B cell (primary cell): ENCODE results near the gene MIGA1. TPM values are rescaled to one million over a fixed set of nuclear protein-coding genes. Genes with fewer than 3 reads are reported as not detected.
A peak's percentile ranks its signal among the peaks of the same experiment; 100 is the strongest.

Experiments
- ATAC-seq: fragments of 200-7000 bp; cut with Tn5 transposase; one replicate; pipeline ENCODE4 v1.10.0; 2021; ENCODE audit warnings: low read depth, mild to moderate bottlenecking, moderate number of reproducible peaks, moderate library complexity
- CTCF ChIA-PET: fragments of 350-600 bp; sonication (Branson Sonifier 250); formaldehyde crosslinking; loops from one replicate; lab custom pipeline; 2021; ENCODE audit warnings: antibody characterized with exemption, inconsistent platforms; lab: Charles Lee
- POLR2A ChIA-PET: fragments of 350-600 bp; sonication (Branson Sonifier 250); formaldehyde crosslinking; loops from one replicate; lab custom pipeline; 2021; ENCODE audit warnings: antibody characterized with exemption; lab: Charles Lee
- DNase-seq: peaks from one replicate; pipeline ENCODE4 v3.0.0; 2013
- H2AFZ ChIP-seq: 2 replicates; pipeline ENCODE4 v1.6.1; 2012; ENCODE audit warnings: mild to moderate bottlenecking, low read depth, low read length; ENCODE audit not compliant: insufficient read depth, poor library complexity, severe bottlenecking
- H3K27ac ChIP-seq, 2 donors: 1 replicate in 1 of 2; 2 replicates in 1 of 2; pipeline ENCODE4 v1.5.1; 2012 to 2013; ENCODE audit warnings: low read length in 2 of 2, mild to moderate bottlenecking in 2 of 2, moderate library complexity in 1 of 2
- H3K27me3 ChIP-seq, 4 experiments: fragments of 200-600 bp in 1 of 4; sonication (generic) in 1 of 4; replicated peaks in 1 of 4; 1 replicate in 2 of 4; 2 replicates in 2 of 4; pipeline versions ENCODE4 v1.6.1 to v1.7.0; 2013 to 2016; ENCODE audit warnings: low read length in 3 of 4, mild to moderate bottlenecking in 2 of 4, mixed read lengths in 1 of 4, moderate library complexity in 1 of 4; ENCODE audit not compliant: insufficient read depth in 4 of 4, control insufficient read depth in 3 of 4; ENCODE audit errors: control extremely low read depth in 1 of 4
- H3K36me3 ChIP-seq, 2 experiments: replicated peaks in 1 of 2; 1 replicate in 1 of 2; 2 replicates in 1 of 2; pipeline versions ENCODE4 v1.6.1 to v1.7.1; 2013; ENCODE audit warnings: low read length in 1 of 2; ENCODE audit not compliant: insufficient read depth in 2 of 2, control insufficient read depth in 1 of 2; ENCODE audit errors: control extremely low read depth in 1 of 2, extremely low read depth in 1 of 2
- H3K4me1 ChIP-seq, 2 donors: fragments of 200-600 bp in 1 of 2; sonication (generic) in 1 of 2; 1 replicate in 1 of 2; 2 replicates in 1 of 2; pipeline versions ENCODE4 v1.5.1 to v1.6.1; 2013 to 2017; ENCODE audit warnings: low read length in 2 of 2; ENCODE audit not compliant: control insufficient read depth in 2 of 2, insufficient read depth in 2 of 2
- H3K4me2 ChIP-seq: replicated peaks from 2 replicates; pipeline ENCODE3; 2012; ENCODE audit warnings: mild to moderate bottlenecking, low read depth, low read length; ENCODE audit not compliant: poor library complexity, severe bottlenecking
- H3K4me3 ChIP-seq, 5 experiments: fragments of 200-600 bp in 1 of 5; sonication (generic) in 1 of 5; 1 replicate in 3 of 5; 2 replicates in 2 of 5; pipeline versions ENCODE4 v1.5.1 to v1.7.0; 2011 to 2016; ENCODE audit warnings: low read length in 4 of 5, mild to moderate bottlenecking in 4 of 5, low read depth in 2 of 5, control low read depth in 1 of 5, moderate library complexity in 1 of 5; ENCODE audit not compliant: insufficient read depth in 1 of 5; ENCODE audit errors: control extremely low read depth in 1 of 5, extremely low read depth in 1 of 5
- H3K79me2 ChIP-seq: fragments of 200-600 bp; sonication (generic); one replicate; pipeline ENCODE4 v1.6.0; 2016; ENCODE audit warnings: low read length; ENCODE audit not compliant: control insufficient read depth, insufficient read depth
- H3K9ac ChIP-seq: fragments of 200-600 bp; sonication (generic); 2 replicates; pipeline ENCODE4 v1.6.1; 2017; ENCODE audit warnings: mild to moderate bottlenecking, low read length, moderate library complexity
- H3K9me3 ChIP-seq, 3 donors: one replicate each; pipeline versions ENCODE4 v1.6.1 to v1.7.1; 2013; ENCODE audit warnings: low read length in 2 of 3; ENCODE audit not compliant: control insufficient read depth in 2 of 3, insufficient read depth in 1 of 3; ENCODE audit errors: control extremely low read depth in 1 of 3
- H4K20me1 ChIP-seq: 2 replicates; pipeline ENCODE4 v1.6.0; 2012; ENCODE audit warnings: mild to moderate bottlenecking, low read length; ENCODE audit not compliant: insufficient read depth, control insufficient read depth, poor library complexity, severe bottlenecking
- H3K27ac Mint-ChIP-seq: one replicate; pipeline ENCODE4 v1.8.0; 2021; ENCODE audit warnings: mixed read lengths
- H3K27me3 Mint-ChIP-seq: one replicate; pipeline ENCODE4 v1.8.0; 2021; ENCODE audit warnings: mixed read lengths
- H3K4me1 Mint-ChIP-seq: one replicate; pipeline ENCODE4 v1.8.0; 2021; ENCODE audit warnings: mixed read lengths
- H3K4me3 Mint-ChIP-seq: one replicate; pipeline ENCODE4 v1.8.0; 2021; ENCODE audit warnings: mixed read lengths
- H3K9me3 Mint-ChIP-seq: one replicate; pipeline ENCODE4 v1.8.0; 2022; ENCODE audit warnings: mixed read lengths; ENCODE audit not compliant: insufficient read depth
- CTCF ChIP-seq: fragments of 200-600 bp; IDR thresholded peaks from one replicate; pipeline ENCODE4 v1.8.0; 2022; ENCODE audit warnings: antibody characterized with exemption, mild to moderate bottlenecking
- EZH2 ChIP-seq: IDR thresholded peaks from 2 replicates; pipeline ENCODE4 v1.6.1; 2012; ENCODE audit warnings: borderline replicate concordance, low read depth, mild to moderate bottlenecking, moderate library complexity, low read length; ENCODE audit not compliant: insufficient read depth, poor library complexity, severe bottlenecking
- WGBS: methylation state at CpG from one replicate; pipeline ENCODE4 v1.1.5; 2013; ENCODE audit warnings: missing lambda C conversion rate; ENCODE audit not compliant: insufficient coverage; 5-methylcytosine and 5-hydroxymethylcytosine counted together
- intact Hi-C: fragments of 100-400 bp; cut with micrococcal nuclease; formaldehyde crosslinking; loops from one replicate; pipeline ENCODE4 v1.10.0; 2022
- polyA plus RNA-seq: library from polyadenylated mRNA; depleted of rRNA; stranded (reverse); fragments of >200 nt; gene quantifications from 2 replicates; pipeline ENCODE4 v1.2.3, GENCODE V29; 2012
- total RNA-seq, 2 donors: library from RNA; stranded (reverse); fragments of 120-200 nt in 1 of 2; gene quantifications; 1 replicate in 1 of 2; 2 replicates in 1 of 2; pipeline versions ENCODE4 v1.2.3 to v1.2.4, GENCODE V29; 2013 to 2022

MIGA1 gene
- total and polyA plus RNA-seq, 2 donors (not counting 1 experiment from before 2014, with no cell fraction given), result 5.0 to 18.0 TPM

GRCh38 chr1:77926561-77927357 is 147.3 kb downstream of the MIGA1 start:
- H3K4me3 ChIP-seq, result peak overlapping the region; percentile 1 to 69 (median 47)
- H4K20me1 ChIP-seq, result no peaks in the 10 kb centered on the region
- WGBS, result 53% methylated on average over 2 of the region's 13 CpGs
- no peaks in the 10 kb centered on the region for H3K36me3 ChIP-seq
- no peaks in the 10 kb centered on the region for H3K27me3 ChIP-seq
- DNase-seq (peak; percentile 44), ATAC-seq (no peak)
- H3K4me3 Mint-ChIP-seq, result peak overlapping the region; percentile 85
- H3K9ac ChIP-seq, result peak overlapping the region; percentile 72
- H3K27me3 Mint-ChIP-seq, result no peaks in the 10 kb centered on the region
- H3K4me1 Mint-ChIP-seq, result peaks cover 14% of the 10 kb centered on the region
- H3K4me1 ChIP-seq, result peaks cover 0 to 3% of the 10 kb centered on the region in 2 donors
- peak overlapping the region; percentile 65 for H2AFZ ChIP-seq
- peak overlapping the region; percentile 62 for H3K4me2 ChIP-seq
- H3K9me3 Mint-ChIP-seq, result no peaks in the 10 kb centered on the region
- intact Hi-C loops, result no loop called here
- no peaks in the 10 kb centered on the region for H3K9me3 ChIP-seq
- peak overlapping the region; percentile 64 for H3K27ac Mint-ChIP-seq
- peak overlapping the region in 1 of 2 donors; percentile 47 for H3K27ac ChIP-seq
- no peak for TF ChIP-seq EZH2
- TF ChIP-seq CTCF, result no peak
- POLR2A ChIA-PET, result no interaction called here
- CTCF ChIA-PET, result no interaction called here
- H3K79me2 ChIP-seq, result no peaks in the 10 kb centered on the region

GRCh38 chr1:77927414-77927813 is 148.0 kb downstream of the MIGA1 start:
- Histone ChIP-seq H3K9me3 (no peaks in the 10 kb centered on the region), H3K4me1 (peaks cover 0 to 3% of the 10 kb centered on the region in 2 donors), H2AFZ (no peak overlapping the region), H3K27me3 (no peaks in the 10 kb centered on the region), H3K79me2 (no peaks in the 10 kb centered on the region), H3K4me3 (peak overlapping the region in 3 of 5 experiments; percentile 17 to 56 (median 18)), H3K9ac (peak overlapping the region; percentile 72), H3K4me2 (peak overlapping the region; percentile 62), H4K20me1 (no peaks in the 10 kb centered on the region), H3K36me3 (no peaks in the 10 kb centered on the region), H3K27ac (no peak overlapping the region)
- TF ChIP-seq EZH2 (no peak), CTCF (no peak)
- Mint-ChIP-seq H3K9me3 (no peaks in the 10 kb centered on the region), H3K27me3 (no peaks in the 10 kb centered on the region), H3K4me3 (peak overlapping the region; percentile 63), H3K4me1 (peaks cover 14% of the 10 kb centered on the region), H3K27ac (no peak overlapping the region)
- ATAC-seq, result no peak
- ChIA-PET POLR2A (no interaction called here), CTCF (no interaction called here)
- intact Hi-C loops, result no loop called here
- no CpG with 5 or more reads among the region's 4 CpGs for WGBS
- DNase-seq, result no peak
